Left cardiac atrium (tissue), 4 donors: ENCODE data around the gene RBM47. TPM values are rescaled to one million over a fixed set of nuclear protein-coding genes. Genes with fewer than 3 reads are reported as not detected.
"Not testable (repeated sequence)": the region's sequence is repeated elsewhere in the genome, so short reads cannot be mapped to it uniquely, and the experiment has no call there.

Source experiments
- ATAC-seq, 2 donors: fragments of 200-7000 bp; cut with Tn5 transposase; one replicate each; pipeline ENCODE4 v1.9.1; 2020; ENCODE audit warnings: mild to moderate bottlenecking in 2 of 2, moderate library complexity in 2 of 2
- DNase-seq: peaks from one replicate; pipeline ENCODE4 v3.0.0-alpha.2; 2020
- intact Hi-C, 2 donors: fragments of 100-400 bp; cut with DNase I; formaldehyde crosslinking; loops; one replicate each; pipeline versions ENCODE4 v1.14.1 to v1.15.1; 2022 to 2023
- total RNA-seq, 2 donors: library from RNA; stranded (reverse); fragmentation: NEBNext Ultra II Directional; extraction: Animal tissue kit (Norgen Biotek cat#: 25700); gene quantifications; one replicate each; pipeline ENCODE4 v1.2.1, GENCODE V29; 2021
- donor health status: DM: no; HTN: yes; CAD: no.
- donor health status: DM: no; HTN: yes; CAD: no; lungs with severe emphysema.
- donor health status: DM: yes; HTN: yes; CAD: no.
- donor health status: Dilated cardiomyopathy.

The RBM47 gene
- total RNA-seq, 2 donors from 2014 or later: 9.6 to 10.8 TPM

DNA sequence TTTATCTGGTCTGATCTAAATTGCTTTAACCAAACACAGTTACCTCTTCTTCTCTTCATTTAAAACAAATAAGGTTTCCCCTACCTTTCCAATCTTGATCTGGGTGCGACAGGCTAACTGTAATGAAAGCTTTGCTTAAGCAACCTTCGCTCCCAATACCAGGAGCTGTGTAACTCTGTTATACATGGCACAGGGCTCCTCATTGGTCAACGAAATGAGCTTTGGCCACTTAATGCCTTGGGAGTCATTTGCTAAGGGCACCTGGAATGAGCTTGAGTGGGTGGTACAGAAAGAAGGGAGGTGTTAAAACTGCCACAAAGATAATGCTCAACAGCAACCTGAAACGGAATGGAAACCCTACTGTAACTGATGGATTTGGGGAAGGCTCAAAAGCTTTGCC, 154.1 kb downstream of the RBM47 start:
- DNase-seq (no peak), ATAC-seq (no peak)
- intact Hi-C loops: no loop called here

DNA sequence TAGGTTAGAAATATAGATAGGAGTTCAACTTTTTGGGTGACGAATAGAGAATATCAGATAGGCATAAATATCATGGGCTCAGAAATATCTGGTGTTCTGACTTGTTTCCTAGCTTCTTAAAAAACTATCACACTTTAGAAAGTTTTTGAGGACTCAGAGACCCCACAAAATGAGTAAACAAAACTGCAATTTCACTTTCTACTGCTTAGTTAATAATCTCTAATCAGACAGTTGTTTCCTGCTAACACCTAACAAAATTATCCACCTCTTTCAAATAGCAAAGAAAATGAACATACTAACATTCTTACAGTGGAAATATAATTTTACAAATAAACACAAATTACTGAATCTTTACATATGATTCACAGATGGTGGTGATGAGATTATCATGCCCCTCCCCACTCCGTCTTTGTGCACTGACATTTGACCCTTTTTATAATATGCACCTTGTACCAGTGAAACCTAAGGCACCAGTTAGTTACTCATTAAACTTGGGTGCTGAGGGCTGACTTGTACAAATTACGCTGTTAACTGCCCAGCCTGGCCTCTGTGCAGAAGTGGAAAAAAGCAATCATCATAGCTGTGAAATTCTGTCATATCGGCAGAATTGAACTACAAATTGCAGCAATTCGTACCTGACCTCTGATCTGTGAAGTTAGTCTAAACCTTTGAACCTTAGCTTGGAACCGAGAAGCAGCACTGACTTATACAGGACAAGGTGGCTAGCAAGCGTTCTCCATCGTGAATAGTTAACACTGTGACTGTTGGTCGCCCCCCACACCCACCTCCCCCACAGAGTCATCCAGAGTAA, 155.9 kb downstream of the RBM47 start:
- intact Hi-C loops: no loop called here
- no peak for ATAC-seq
- no peak for DNase-seq

DNA sequence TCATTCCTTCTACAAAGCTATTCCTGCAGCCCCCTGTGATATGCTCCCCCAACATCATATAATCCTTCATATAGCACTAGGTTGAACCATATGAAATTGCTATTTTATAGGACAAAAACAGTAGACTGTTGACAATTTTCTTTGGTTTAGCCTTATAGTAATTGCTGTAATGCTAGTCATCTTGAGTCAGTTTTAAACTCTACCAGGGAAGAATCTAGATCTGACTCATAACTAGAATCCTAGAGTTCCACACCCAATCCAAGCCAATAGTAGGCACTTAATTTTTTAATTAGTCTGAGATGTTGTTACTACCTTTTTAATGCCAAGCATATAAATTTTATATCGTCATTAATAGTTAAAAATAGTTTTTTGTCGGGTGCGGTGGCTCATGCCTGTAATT, 157.7 kb downstream of the RBM47 start:
- intact Hi-C loops: no loop called here
- DNase-seq (no peak), ATAC-seq (peak in 1 of 2 donors; percentile 39)

DNA sequence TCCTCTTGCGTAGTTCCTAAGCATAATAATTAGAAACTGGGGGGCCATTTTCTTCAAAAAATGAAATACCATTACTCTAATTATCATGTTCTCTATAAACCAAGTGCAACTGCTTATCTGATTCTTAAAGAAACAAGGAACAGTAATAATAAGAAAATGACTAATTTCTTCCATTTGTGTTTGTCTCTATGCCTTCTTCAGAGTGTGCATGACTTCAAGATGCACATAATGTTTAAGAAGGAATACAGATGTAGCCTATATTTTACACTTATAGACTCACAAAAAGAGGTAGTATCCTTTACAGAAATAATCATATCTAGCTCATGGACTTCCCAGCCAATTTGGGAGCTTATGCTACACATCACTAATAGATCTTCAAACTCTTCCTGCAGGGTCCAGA, 162.9 kb downstream of the RBM47 start:
- intact Hi-C loops: no loop called here
- no peak for DNase-seq
- no peak for ATAC-seq

DNA sequence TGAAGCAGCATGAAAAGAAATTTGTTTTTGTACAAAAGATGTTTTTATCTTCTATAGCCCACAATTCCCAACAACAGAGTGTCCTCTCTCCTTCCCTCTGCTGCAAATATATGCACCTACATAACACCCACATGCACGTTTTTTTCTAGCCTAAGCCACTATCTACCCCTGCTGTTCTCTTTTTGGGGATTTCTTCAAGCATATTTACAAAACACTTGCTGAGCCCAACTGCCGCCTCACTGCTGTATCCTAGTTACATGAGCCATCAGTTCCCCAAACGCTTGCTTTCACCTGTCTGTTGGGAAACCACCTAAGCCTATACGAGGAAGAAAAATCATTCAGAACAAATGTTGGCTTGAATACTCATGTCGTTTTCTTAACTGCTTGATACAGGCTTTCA, 167.3 kb downstream of the RBM47 start:
- intact Hi-C loops: no loop called here
- ATAC-seq (no peak), DNase-seq (no peak)

DNA sequence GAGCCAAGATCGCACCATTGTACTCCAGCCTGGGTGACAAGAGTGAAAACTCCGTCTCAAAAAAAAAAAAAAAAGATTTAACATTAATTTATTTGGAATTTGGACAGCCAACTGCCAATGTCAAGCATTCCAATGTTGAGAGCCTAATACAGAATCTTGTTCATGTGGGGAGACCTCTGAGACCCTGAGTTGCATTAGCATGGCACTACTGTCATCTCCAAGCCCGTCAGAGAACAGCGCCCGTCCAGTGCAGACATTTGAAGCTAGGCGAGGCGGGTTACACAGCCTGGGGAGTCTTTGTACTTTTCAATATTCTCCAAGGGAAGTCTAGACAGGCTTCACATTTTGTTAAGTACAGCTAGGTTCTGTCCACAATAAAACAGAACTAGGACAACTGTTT, 167.8 kb downstream of the RBM47 start:
- intact Hi-C loops: no loop called here
- DNase-seq (no peak), ATAC-seq (no peak)

DNA sequence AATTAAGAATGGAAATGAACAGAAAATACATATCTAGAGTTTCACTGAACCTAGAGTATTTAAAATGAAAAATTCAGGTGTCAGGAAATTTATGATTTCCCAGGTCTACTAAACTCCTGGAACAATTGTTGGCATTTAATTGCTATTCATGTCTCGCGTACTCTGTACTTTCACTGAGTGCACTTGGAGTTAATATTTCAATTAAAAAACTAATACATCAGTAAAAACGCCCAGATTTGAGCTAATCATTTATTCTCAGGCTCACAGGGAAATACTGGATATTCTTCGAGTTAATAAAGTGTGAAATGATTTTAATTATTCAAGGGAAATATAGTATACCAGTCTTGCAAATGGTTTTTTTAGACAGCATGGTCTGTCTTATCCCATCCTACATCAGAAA, 168.6 kb downstream of the RBM47 start:
- DNase-seq: no peak
- intact Hi-C loops: no loop called here

DNA sequence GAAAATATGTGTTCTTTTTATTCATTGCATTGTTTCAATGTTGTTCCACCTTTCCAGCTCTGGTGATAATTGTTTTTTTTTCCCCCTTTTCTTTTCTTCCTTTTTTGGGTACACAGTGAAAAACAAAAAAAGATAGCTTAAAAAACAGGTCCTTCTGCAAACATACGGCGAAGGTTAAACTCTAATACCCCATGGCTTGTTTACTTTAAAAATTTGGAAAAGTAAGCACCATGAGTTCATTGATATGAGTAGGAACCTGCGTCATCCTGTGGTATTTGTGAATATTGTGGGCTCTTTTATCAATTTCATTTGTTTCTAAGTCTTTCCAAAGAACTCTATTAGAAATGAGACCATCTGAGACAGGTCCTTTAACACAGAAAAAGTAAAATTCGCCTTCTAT, 171.0 kb downstream of the RBM47 start:
- DNase-seq (no peak), ATAC-seq (no peak)
- intact Hi-C loops: no loop called here

More for the DNA sequence above, 168.6 kb downstream of the RBM47 start:
- ATAC-seq: no peak

DNA sequence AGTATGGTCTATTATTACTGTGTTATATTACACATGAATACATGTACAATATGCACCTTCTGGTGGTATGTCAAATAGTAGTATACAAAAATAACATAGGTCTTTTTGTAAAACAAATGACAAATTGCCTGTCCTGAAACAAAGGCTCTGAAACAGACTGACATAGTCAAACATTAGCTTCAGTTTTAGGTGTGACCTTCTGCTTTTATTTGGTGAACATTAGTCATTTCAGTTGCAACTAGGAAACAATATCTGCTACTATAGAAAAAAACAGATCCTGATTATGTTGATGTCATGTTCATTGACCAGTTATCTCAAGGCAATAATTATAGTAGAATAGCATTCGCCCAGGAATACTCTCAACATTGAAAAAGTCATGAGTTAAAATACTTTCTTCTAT, 171.6 kb downstream of the RBM47 start:
- DNase-seq (no peak), ATAC-seq (no peak)
- intact Hi-C loops: no loop called here

DNA sequence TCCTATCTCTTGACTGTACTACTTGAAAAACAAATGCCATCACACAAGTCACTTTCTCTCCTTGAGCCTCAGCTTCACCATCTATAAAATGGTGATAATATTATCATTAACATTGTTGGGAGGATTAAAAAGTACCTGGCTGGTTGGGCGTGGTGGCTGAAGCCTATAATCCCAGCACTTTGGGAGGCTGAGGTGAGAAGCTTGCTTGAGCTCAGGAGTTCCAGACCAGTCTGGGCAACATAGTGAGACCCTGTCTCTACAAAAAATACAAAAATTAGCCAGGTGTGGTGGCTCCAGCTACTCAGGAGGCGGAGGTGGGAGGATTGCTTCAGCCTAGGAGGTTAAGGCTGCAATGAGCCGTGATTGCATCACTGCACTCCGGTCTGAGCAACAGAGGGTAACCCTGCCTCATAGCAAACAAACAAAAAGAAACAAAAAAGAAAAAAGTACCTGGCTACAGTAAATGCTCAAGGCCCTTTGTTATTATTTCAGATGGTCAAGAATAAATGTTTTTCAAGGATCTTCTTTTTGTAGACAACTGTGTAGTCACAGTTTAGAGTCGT, 174.2 kb downstream of the RBM47 start:
- peak in 1 of 2 donors; percentile 76 for ATAC-seq
- intact Hi-C loops: no loop called here
- no peak for DNase-seq

DNA sequence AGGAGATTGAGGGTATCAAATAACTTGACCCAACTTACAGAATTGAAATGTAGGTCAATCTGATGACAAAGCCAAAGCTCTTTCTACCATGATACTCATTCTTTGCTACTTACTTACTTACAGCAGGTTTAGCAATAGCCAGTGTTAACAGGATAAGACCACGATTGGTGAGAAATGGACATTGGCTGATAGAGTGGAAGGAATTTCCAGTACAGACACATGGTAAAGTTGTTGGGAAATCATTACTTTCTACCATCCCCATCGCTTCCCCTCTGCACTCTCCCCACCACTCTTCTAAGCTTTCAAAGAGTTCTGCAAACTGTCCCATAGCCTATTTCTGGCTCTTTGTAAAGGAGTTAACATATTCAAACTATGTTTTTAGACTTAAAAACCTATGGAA, 174.8 kb downstream of the RBM47 start:
- ATAC-seq: no peak
- intact Hi-C loops: no loop called here

DNA sequence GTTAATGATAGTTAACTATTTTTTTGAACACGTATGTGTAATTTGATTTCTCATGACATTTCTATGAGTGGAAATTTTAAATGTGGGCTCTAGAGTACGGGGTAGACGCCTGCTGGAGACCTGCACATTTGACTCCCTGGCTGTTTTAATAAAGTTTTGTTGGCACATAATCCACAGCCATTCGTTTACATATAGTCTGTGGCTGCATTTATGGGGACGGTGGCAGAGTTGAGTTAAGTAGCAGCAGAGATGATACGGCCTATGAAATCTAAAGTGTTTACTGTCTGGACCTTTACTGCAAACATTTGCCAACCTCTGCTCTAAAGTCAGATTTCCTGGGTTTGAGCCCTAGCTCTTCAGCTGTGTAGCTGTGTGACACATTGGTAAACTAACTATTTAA, 175.8 kb downstream of the RBM47 start:
- intact Hi-C loops: no loop called here
- DNase-seq (no peak), ATAC-seq (no peak)

More for the DNA sequence above, 174.8 kb downstream of the RBM47 start:
- no peak for DNase-seq

DNA sequence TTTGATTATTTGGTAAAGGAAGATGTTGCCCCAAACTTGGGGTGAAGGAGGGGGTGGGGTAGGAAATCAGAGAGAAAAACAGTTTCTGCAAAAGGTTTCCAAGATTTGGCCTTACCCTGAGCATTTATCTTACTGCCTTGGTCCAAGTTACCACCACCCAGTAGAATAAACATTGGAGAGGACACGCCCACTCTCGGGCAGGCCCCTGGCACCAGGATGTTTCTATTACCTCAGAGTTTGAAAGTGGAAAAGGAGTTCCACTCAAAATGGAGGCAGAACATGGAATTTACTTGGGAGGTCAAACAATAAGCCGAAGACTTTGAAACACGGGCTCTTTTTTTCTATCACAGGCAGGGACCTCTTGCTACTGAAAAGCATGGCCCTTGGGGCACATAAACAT, 180.8 kb downstream of the RBM47 start:
- DNase-seq (peak; percentile 39), ATAC-seq (peak in 1 of 2 donors; percentile 81)
- intact Hi-C loops: no loop called here

DNA sequence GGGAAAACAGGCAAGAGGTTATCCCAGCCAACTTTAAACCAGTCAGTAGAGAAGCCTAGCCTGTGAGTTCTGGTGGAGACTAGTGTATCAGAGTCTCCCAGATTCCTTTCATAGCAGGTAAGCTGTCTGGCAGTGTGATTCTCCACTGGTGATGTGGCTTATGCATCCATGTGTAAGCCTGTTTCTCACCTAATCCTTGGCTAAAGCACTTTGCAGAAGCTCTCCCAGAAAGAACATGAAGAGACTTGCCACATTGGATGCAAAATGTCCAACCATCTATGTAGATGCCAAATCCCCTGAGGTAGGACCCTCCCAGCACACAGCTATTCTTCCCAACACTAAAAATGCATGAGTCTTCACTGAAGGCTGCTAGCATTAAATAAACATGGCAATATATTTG, 182.8 kb downstream of the RBM47 start:
- peak in 1 of 2 donors; percentile 68 for ATAC-seq
- intact Hi-C loops: no loop called here
- DNase-seq: no peak

DNA sequence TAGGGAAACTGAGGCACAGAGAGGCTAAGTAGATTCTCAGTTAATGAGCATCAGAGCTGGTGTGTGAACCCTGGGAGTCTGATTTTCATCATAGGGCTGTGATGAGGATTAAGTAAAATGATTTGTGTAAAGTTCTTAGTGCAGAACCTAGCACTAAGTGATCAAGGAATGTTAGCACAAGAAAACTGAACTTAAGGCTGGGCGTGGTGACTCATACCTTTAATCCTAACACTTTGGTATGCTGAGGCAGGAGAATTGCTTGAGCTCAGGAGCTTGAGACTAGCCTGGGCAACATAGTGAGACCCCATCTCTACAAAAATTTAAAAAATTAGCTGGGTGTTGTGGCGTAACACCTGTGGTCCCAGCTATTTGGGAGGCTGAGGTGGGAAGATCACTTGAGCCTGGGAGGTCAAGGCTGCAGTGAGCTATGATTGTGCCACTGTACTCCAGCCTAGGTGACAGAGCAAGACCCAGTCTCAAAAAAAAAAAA, 183.4 kb downstream of the RBM47 start:
- ATAC-seq, intact Hi-C loops, DNase-seq: not testable (repeated sequence)

DNA sequence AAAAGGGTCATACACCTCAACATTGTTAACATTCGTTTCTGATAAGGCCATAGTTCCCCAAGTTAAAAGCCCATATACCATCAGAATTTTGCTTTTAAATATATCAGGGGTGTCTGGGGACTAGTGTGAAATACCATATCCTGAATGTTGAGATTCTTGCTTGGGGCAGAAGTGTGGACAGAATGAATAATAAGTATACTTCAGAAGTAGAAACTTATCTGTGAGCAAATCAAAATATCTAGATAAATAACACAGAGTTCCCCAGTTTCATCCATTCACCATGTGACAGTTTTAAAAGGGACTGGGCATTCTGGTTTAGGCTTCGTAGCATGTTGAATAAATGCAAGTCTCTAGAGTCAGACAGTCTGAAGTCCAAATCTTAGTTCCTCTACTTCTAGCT, 184.0 kb downstream of the RBM47 start:
- no peak for ATAC-seq
- no peak for DNase-seq
- intact Hi-C loops: no loop called here

DNA sequence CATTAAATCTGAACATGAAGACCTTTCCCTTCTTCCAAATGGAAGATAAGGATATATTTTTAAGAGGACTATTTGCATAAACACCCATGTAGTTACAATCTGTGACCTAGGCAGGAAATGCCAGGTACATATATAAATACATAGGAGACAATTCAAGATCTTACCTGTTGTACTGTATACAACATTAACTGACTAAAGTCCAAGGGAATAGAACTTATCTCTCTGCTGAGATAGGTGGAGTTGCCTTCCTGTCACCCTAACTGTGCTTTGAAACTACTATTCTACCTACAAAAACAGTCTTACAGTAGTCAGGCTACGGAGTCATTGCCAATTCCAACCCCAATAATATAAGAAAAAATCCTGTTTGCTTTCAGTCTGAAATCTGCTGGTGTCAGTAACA, 188.2 kb downstream of the RBM47 start:
- intact Hi-C loops: no loop called here
- no peak for DNase-seq
- no peak for ATAC-seq

DNA sequence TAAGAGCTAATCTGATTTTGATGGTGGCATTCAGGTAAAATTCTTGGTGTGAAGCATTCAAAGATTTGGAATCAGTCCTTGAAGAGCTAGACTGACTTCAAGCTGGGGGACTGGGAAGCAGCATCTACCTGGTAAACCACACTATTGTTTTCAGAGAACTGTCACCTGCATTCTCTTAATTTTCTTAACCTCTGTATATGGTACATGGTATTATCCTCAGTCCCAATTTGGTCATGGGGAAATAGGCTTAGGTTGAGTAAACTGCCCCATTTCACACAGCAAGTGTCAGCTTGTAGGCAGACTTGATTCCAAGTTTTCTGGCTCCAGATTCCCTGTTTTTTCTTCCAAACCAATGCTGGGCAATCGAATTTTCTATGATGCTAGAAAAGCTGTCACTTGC, 190.1 kb downstream of the RBM47 start:
- ATAC-seq (no peak), DNase-seq (no peak)
- intact Hi-C loops: no loop called here

DNA sequence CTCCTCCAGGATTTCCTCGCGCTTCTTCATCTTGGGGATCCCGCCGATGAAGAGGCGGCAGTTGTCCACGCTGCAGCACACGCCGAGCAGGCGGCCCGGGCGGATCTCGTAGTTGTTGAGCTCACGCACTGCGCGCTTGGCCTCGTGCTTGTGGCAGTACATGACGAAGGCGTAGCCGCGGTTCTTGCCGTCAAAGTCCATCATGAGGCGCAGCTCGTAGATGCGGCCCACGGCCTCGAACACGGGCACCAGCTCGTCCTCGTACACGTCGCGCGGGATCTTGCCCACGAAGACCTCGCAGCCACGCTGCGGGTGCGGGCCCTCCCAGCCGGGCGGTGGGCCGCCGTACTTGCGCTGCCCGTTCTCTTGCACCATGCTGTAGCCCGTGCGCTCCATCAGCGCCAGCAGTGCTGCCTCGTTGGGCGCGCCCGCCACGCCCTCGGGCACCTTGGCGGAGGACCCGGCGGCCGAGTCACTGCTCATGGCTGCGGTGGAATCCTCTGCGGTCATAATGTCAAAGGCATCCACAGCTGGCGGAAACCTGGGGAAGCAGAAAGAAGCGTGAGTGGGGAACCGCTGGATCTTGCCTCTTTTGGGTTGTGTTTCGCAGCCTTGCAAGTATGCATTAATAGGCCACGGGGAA, 191.2 kb downstream of the RBM47 start:
- intact Hi-C loops: no loop called here
- ATAC-seq (no peak), DNase-seq (no peak)

DNA sequence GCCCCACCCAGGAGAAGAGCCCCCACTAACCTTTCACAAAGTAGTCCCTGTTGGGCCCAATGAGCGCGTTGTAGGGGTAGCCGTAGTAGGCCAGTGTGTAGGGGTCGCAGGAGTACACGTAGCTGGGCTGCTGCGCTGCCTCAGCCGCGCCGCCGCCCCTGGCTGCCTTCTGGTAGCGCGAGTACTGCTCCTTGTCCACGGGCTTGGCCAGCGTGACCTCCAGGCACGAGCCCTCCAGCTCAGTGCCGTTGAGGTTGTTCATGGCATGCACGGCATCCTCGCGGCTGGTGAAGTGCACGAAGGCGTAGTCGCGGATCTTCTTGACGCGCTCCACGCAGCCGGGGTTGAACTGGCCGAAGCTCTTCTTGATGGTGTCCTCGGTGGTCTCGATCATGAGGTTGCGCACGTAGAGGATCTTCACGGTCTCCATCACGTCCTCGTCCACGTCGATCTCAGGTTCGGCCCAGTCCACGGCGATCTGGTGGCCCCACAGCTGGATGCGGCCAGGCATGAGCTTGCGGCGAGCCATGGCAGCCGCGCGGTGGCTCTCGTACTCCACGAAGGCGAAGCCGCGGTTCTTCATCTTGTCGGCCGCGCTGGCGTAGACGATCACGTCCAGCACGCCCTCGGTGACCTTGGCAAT, 191.8 kb downstream of the RBM47 start:
- intact Hi-C loops: no loop called here
- DNase-seq (no peak), ATAC-seq (no peak)
